K562 (cell line): ENCODE data around the gene VGLL3. TPM values are rescaled to one million over a fixed set of nuclear protein-coding genes. Genes with fewer than 3 reads are reported as not detected.

ENCODE experiments used
- ATAC-seq: fragments of 200-7000 bp; cut with Tn5 transposase; 3 replicates; pipeline ENCODE4 v1.9.1; 2020; ENCODE audit warnings: moderate library complexity
- BruUV-seq: library from RNA; stranded (reverse); fragments of 400-500 nt; replicated peaks from 2 replicates; lab custom pipeline; 2021; lab: Mats Ljungman, UMichigan
- CTCF ChIA-PET: fragments of 300-600 bp; formaldehyde crosslinking; extraction: SDS; loops from one replicate; lab custom pipeline; 2021; ENCODE audit warnings: low intra/inter-chr PET ratio; lab: Yijun Ruan, JAX
- POLR2A ChIA-PET: fragments of 300-600, 350-650 bp; sonication (Branson Sonifier 250); formaldehyde crosslinking; extraction: SDS; loops from one replicate; lab custom pipeline; 2021; ENCODE audit warnings: antibody characterized with exemption, inconsistent platforms; lab: Yijun Ruan, JAX
- DNase-seq, 4 experiments: peaks; one replicate each; pipeline versions ENCODE4 v3.0.0 to v3.0.0-alpha.2; 2011 to 2018; ENCODE audit warnings: low spot score in 3 of 4, mixed read lengths in 3 of 4; ENCODE audit errors: extremely low read depth in 1 of 4
- FAIRE-seq: peaks from 2 replicates; lab custom pipeline; 2011; peaks lifted over from hg19 to GRCh38; lab: Jason Lieb, UNC
- H2AFZ ChIP-seq: 2 replicates; pipeline ENCODE4 v1.6.0; 2011; ENCODE audit warnings: low read depth, low read length, control low read depth, inconsistent platforms
- H3K27ac ChIP-seq: fragments of 200-600 bp; 3 replicates; pipeline ENCODE4 v1.8.0; 2011; ENCODE audit warnings: low read depth, mild to moderate bottlenecking, control low read depth, inconsistent platforms, low read length, moderate library complexity, mixed read lengths; ENCODE audit errors: extremely low read depth
- H3K27me3 ChIP-seq, 2 experiments: fragments of 300-600 bp in 1 of 2; 2 replicates in 1 of 2; 3 replicates in 1 of 2; pipeline versions ENCODE4 v1.6.0 to v1.8.0; 2011; ENCODE audit warnings: inconsistent platforms in 2 of 2, low read length in 2 of 2, mild to moderate bottlenecking in 1 of 2, mixed read lengths in 1 of 2, moderate library complexity in 1 of 2; ENCODE audit not compliant: control insufficient read depth in 2 of 2, insufficient read depth in 2 of 2
- H3K36me3 ChIP-seq: fragments of 300-600 bp; 3 replicates; pipeline ENCODE4 v1.8.0; 2011; ENCODE audit warnings: mild to moderate bottlenecking, low read length, inconsistent platforms; ENCODE audit not compliant: control insufficient read depth, insufficient read depth
- H3K4me1 ChIP-seq, 2 experiments: fragments of 200-600 bp in 1 of 2; replicated peaks in 1 of 2; 2 replicates in 1 of 2; 3 replicates in 1 of 2; pipeline versions ENCODE4 v1.5.1 to v1.8.0; 2011; ENCODE audit warnings: inconsistent platforms in 2 of 2, low read length in 2 of 2, mild to moderate bottlenecking in 1 of 2, mixed read lengths in 1 of 2, moderate library complexity in 1 of 2; ENCODE audit not compliant: control insufficient read depth in 2 of 2, insufficient read depth in 2 of 2
- H3K4me2 ChIP-seq: 2 replicates; pipeline ENCODE4 v1.6.1; 2011; ENCODE audit warnings: low read length, control low read depth, inconsistent platforms, mixed read lengths; ENCODE audit not compliant: insufficient read depth
- H3K4me3 ChIP-seq: fragments of 200-600 bp; sonication (generic), shearing (Covaris generic); 2 replicates; pipeline ENCODE4 v1.5.1; 2016; ENCODE audit warnings: control low read depth, inconsistent platforms
- H3K79me2 ChIP-seq: fragments of 200-600 bp; 3 replicates; pipeline ENCODE4 v1.8.0; 2011; ENCODE audit warnings: low read length, inconsistent platforms; ENCODE audit not compliant: control insufficient read depth, insufficient read depth
- H3K9ac ChIP-seq, 2 experiments: 2 replicates each; pipeline versions ENCODE4 v1.6.0 to v1.6.1; 2011; ENCODE audit warnings: low read depth in 2 of 2, low read length in 2 of 2, control low read depth in 1 of 2, inconsistent platforms in 1 of 2, mild to moderate bottlenecking in 1 of 2, mixed read lengths in 1 of 2; ENCODE audit not compliant: insufficient read depth in 1 of 2
- H3K9me1 ChIP-seq: one replicate; pipeline ENCODE4 v1.6.0; 2011; ENCODE audit warnings: inconsistent platforms, mild to moderate bottlenecking, low read length, moderate library complexity; ENCODE audit not compliant: control insufficient read depth, insufficient read depth
- H3K9me3 ChIP-seq: replicated peaks from 2 replicates; pipeline ENCODE4 v1.5.1; 2011; ENCODE audit warnings: low read depth, low read length, inconsistent platforms; ENCODE audit not compliant: control insufficient read depth, insufficient read depth
- H4K20me1 ChIP-seq: replicated peaks from 2 replicates; pipeline ENCODE4 v1.6.1; 2011; ENCODE audit warnings: low read length, inconsistent platforms, mixed read lengths; ENCODE audit not compliant: control insufficient read depth, insufficient read depth
- ATF4 ChIP-seq: fragments of 450-650 bp; formaldehyde crosslinking; IDR thresholded peaks from 2 replicates; pipeline ENCODE4 v1.4.0; 2022; ENCODE audit warnings: mild to moderate bottlenecking, moderate library complexity
- FOXP4 ChIP-seq: sonication (generic); formaldehyde crosslinking; IDR thresholded peaks from 2 replicates; pipeline ENCODE4 v1.8.0; 2022; ENCODE audit warnings: mild to moderate bottlenecking, missing genetic modification reagents, borderline replicate concordance
- MNT ChIP-seq, 2 experiments: fragments of 450-650 bp; conservative IDR thresholded peaks; 2 replicates each; pipeline ENCODE4 v1.6.1; 2017; ENCODE audit warnings: mild to moderate bottlenecking in 2 of 2, moderate library complexity in 2 of 2
- POLR2A ChIP-seq: fragments of 450-650 bp; conservative IDR thresholded peaks from 2 replicates; pipeline ENCODE4 v1.6.1; 2016
- WGBS: fragments of 100-300 bp; shearing (Covaris generic); methylation state at CpG from one replicate; pipeline ENCODE4 v1.1.6; 2016; ENCODE audit warnings: low coverage, mixed read lengths; ENCODE audit not compliant: insufficient coverage; ENCODE audit errors: missing lambda C conversion rate; 5-methylcytosine and 5-hydroxymethylcytosine counted together
- in situ Hi-C: fragments of 300-500 bp; cut with MboI; formaldehyde crosslinking; loops from 4 replicates; pipeline ENCODE4 v1.15.0; 2018; ENCODE audit warnings: inconsistent platforms, mixed read lengths
- intact Hi-C: fragments of 100-400 bp; cut with micrococcal nuclease; formaldehyde crosslinking; loops from 2 replicates; pipeline ENCODE4 v1.14.2; 2022
- polyA plus RNA-seq, 8 experiments: library from polyadenylated mRNA; depleted of rRNA in 4 of 8; stranded (reverse) in 5 of 8; unstranded in 3 of 8; fragments of >200 nt; fragmentation: Nextera tagmentation in 2 of 8; fragmentation: Illumina TruSeq in 1 of 8; extraction: Ambion mirVana in 2 of 8; extraction: Trizol in 1 of 8; gene quantifications; 2 replicates each; pipeline versions ENCODE4 v1.2.1 to v1.2.3, GENCODE V29; 2011 to 2014; ENCODE audit warnings: inconsistent platforms in 1 of 8, missing spikeins in 1 of 8
- total RNA-seq, 7 experiments: library from RNA; depleted of rRNA in 6 of 7; stranded (reverse); fragments of >200 nt in 6 of 7; fragmentation: Illumina TruSeq in 2 of 7; extraction: Trizol in 2 of 7; gene quantifications; 2 replicates each; pipeline versions ENCODE4 v1.2.1 to v1.2.3, GENCODE V29; 2011 to 2021; ENCODE audit warnings: low replicate concordance in 1 of 7

Gene VGLL3
- total and polyA plus RNA-seq, 9 of the 15 experiments (the other 6 are each of a cell fraction or from before 2014, with no cell fraction given), result under 0.01 to 0.09 (median 0.04) TPM; not detected in 6

GRCh38 chr3:86929046-86929445, 61.9 kb downstream of the VGLL3 start:
- ATAC-seq, result no peak
- Histone ChIP-seq H4K20me1 (no peaks in the 10 kb centered on the region), H3K4me1 (no peaks in the 10 kb centered on the region), H3K4me2 (no peak overlapping the region), H3K79me2 (no peaks in the 10 kb centered on the region), H3K27me3 (no peaks in the 10 kb centered on the region), H2AFZ (no peak overlapping the region), H3K36me3 (no peaks in the 10 kb centered on the region), H3K4me3 (no peak overlapping the region), H3K9me3 (no peaks in the 10 kb centered on the region), H3K9ac (no peak overlapping the region), H3K27ac (no peak overlapping the region), H3K9me1 (no peaks in the 10 kb centered on the region)
- no peak for DNase-seq
- WGBS, result 3% methylated on average over 7 of the region's 7 CpGs
- CTCF ChIA-PET, result no interaction called here
- FAIRE-seq, result no peak
- in situ Hi-C loops, result no loop called here
- POLR2A ChIA-PET, result interaction anchor here (0.5 kb wide), 1 partner anchor 15 kb away, joined by 3 read pairs; no protein-coding TSS in a partner anchor
- BruUV-seq, result no TSS peak
- TF ChIP-seq FOXP4 (CRISPR knock-in tag) (no peak), POLR2A (no peak), MNT (conservative IDR thresholded peaks at IDR 0.05) (no peak), ATF4 (CRISPR knock-in tag) (no peak)
- intact Hi-C loops, result no loop called here
